GM12878 (cell line): ENCODE data around the gene BAG3.

Experiments used
- CHD1 ChIP-seq: IDR thresholded peaks from 2 replicates; pipeline ENCODE4 v1.6.1; 2012; ENCODE audit warnings: low read depth, low read length, improper control_type of control experiment
- EP300 ChIP-seq, 2 experiments: fragments of 150-350 bp in 1 of 2; IDR thresholded peaks; 2 replicates each; pipeline ENCODE4 v1.6.1; 2011 to 2012; ENCODE audit warnings: low read depth in 2 of 2, low read length in 2 of 2, borderline replicate concordance in 1 of 2, improper control_type of control experiment in 1 of 2, inconsistent platforms in 1 of 2; ENCODE audit not compliant: control insufficient read depth in 1 of 2
- HCFC1 ChIP-seq: fragments of 150-350 bp; IDR thresholded peaks from 2 replicates; pipeline ENCODE4 v1.6.1; 2014; ENCODE audit warnings: low read length
- KDM1A ChIP-seq: fragments of 200-600 bp; sonication (generic); IDR thresholded peaks from 2 replicates; pipeline ENCODE4 v1.6.1; 2016; ENCODE audit warnings: borderline replicate concordance
- RBBP5 ChIP-seq: fragments of 200-600 bp; sonication (generic); conservative IDR thresholded peaks from 2 replicates; pipeline ENCODE4 v1.6.1; 2016
- ZNF217 ChIP-seq: fragments of 450-650 bp; IDR thresholded peaks from 2 replicates; pipeline ENCODE4 v1.6.1; 2017; ENCODE audit warnings: antibody characterized with exemption, mild to moderate bottlenecking
- TF ChIP-seq, protein P1 (sequence below), 3 experiments: IDR thresholded peaks in 2 of 3; conservative IDR thresholded peaks in 1 of 3; 2 replicates each; pipeline ENCODE4 v1.5.1; 2011; ENCODE audit warnings: low read depth in 3 of 3, low read length in 3 of 3, mild to moderate bottlenecking in 3 of 3, control low read depth in 2 of 3, moderate library complexity in 2 of 3, inconsistent platforms in 1 of 3, mixed read lengths in 1 of 3; ENCODE audit not compliant: control insufficient read depth in 2 of 3, insufficient read depth in 1 of 3; ENCODE audit errors: extremely low read depth in 1 of 3
- TF ChIP-seq, protein P2 (sequence below): IDR thresholded peaks from 2 replicates; pipeline ENCODE4 v1.6.1; 2012; ENCODE audit warnings: low read depth, low read length, improper control_type of control experiment
- TF ChIP-seq, protein P3 (sequence below): fragments of 450-650 bp; IDR thresholded peaks from 2 replicates; pipeline ENCODE4 v1.6.1; 2016; ENCODE audit warnings: mild to moderate bottlenecking

DNA sequence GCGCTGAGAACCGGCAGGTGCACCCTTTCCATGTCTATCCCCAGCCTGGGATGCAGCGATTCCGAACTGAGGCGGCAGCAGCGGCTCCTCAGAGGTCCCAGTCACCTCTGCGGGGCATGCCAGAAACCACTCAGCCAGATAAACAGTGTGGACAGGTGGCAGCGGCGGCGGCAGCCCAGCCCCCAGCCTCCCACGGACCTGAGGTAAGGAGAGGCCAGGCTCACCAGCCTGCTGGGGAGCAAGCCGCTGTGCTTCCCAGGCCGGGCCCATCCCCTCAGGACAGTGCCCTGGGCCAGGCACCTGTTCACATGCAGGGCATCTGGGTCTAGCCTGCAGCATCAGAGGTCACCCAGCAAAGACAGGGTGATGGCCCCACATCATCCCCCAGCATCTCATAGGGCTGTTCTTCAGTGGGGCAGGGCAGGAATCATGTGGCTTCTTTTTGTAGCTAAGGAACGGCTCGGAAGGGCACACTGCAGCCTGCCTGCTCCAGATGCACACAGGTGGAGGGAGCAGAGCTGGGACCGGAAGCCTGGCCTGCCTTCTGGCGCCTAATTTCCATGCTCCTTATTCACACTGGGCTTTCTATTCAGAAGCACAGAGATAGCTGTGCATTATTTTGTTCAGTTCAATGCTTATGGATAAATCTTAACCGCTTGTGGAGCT lies 18.9 kb downstream of the BAG3 start:
- TF ChIP-seq, protein P1, sequence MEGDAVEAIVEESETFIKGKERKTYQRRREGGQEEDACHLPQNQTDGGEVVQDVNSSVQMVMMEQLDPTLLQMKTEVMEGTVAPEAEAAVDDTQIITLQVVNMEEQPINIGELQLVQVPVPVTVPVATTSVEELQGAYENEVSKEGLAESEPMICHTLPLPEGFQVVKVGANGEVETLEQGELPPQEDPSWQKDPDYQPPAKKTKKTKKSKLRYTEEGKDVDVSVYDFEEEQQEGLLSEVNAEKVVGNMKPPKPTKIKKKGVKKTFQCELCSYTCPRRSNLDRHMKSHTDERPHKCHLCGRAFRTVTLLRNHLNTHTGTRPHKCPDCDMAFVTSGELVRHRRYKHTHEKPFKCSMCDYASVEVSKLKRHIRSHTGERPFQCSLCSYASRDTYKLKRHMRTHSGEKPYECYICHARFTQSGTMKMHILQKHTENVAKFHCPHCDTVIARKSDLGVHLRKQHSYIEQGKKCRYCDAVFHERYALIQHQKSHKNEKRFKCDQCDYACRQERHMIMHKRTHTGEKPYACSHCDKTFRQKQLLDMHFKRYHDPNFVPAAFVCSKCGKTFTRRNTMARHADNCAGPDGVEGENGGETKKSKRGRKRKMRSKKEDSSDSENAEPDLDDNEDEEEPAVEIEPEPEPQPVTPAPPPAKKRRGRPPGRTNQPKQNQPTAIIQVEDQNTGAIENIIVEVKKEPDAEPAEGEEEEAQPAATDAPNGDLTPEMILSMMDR (IDR thresholded peaks at IDR 0.05 in 2 of 3, conservative IDR thresholded peaks at IDR 0.05 in 1 of 3; ENCODE audit: control insufficient read depth in 2 of 3, extremely low read depth in 1 of 3, insufficient read depth in 1 of 3, low read depth in 3 of 3, low read length in 3 of 3), result no peak
- TF ChIP-seq, protein P2, sequence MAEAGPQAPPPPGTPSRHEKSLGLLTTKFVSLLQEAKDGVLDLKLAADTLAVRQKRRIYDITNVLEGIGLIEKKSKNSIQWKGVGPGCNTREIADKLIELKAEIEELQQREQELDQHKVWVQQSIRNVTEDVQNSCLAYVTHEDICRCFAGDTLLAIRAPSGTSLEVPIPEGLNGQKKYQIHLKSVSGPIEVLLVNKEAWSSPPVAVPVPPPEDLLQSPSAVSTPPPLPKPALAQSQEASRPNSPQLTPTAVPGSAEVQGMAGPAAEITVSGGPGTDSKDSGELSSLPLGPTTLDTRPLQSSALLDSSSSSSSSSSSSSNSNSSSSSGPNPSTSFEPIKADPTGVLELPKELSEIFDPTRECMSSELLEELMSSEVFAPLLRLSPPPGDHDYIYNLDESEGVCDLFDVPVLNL, result no peak
- TF ChIP-seq CHD1, result no peak
- no peak for TF ChIP-seq ZNF217
- TF ChIP-seq HCFC1, result no peak
- TF ChIP-seq KDM1A, result no peak
- TF ChIP-seq RBBP5, result no peak
- TF ChIP-seq EP300 (IDR thresholded peaks at IDR 0.05; ENCODE audit: borderline replicate concordance in 1 of 2, control insufficient read depth in 1 of 2, low read depth in 2 of 2, low read length in 2 of 2), result no peak
- TF ChIP-seq, protein P3, sequence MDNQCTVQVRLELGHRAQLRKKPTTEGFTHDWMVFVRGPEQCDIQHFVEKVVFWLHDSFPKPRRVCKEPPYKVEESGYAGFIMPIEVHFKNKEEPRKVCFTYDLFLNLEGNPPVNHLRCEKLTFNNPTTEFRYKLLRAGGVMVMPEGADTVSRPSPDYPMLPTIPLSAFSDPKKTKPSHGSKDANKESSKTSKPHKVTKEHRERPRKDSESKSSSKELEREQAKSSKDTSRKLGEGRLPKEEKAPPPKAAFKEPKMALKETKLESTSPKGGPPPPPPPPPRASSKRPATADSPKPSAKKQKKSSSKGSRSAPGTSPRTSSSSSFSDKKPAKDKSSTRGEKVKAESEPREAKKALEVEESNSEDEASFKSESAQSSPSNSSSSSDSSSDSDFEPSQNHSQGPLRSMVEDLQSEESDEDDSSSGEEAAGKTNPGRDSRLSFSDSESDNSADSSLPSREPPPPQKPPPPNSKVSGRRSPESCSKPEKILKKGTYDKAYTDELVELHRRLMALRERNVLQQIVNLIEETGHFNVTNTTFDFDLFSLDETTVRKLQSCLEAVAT, result no peak
